Inflammatory macrophage (primary cell): Measurements from ENCODE around the gene USP31.
"Not testable (repeated sequence)": the region's sequence is repeated elsewhere in the genome, so short reads cannot be mapped to it uniquely, and the experiment has no call there.

ENCODE experiments used
- DNase-seq, 2 donors: peaks; one replicate each; pipeline ENCODE4 v3.0.0-alpha.2; 2020 to 2022

The USP31 gene

GRCh38 chr16:23158114-23158513 lies 8.9 kb upstream of the USP31 start:
- no peak for DNase-seq

DNA sequence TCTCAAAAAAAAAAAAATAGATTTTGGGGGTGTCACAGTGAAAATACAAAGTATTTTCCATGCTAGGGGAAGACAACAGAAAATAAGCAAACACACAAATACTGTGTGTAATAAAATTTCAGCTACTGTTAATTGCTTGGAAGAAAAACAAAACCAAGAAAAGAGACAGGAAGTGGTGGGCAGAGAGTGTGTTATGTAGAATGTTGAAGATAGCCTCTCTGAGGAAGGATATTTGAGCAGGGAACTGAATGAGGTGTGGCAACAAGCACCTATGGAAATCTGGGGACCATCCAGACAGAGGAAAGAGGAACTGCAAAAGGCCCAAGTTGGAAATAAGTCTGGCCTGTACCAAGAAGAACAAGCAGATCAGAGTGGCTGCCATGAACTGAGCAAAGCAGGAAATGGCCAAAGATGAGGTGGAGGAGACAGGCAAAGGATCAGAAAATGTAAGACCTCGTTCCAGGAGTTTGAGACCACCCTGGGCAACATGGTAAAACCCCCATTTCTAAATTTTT lies 7.8 kb upstream of the USP31 start:
- no peak for DNase-seq

- no peak for DNase-seq
Measured at GRCh38 chr16:23156110-23156509, 6.9 kb upstream of the USP31 start.

GRCh38 chr16:23155445-23156049 lies 6.3 kb upstream of the USP31 start:
- DNase-seq, result peak; percentile 9 to 16

- DNase-seq, result no peak
Measured at GRCh38 chr16:23152386-23153178, 3.3 kb upstream of the USP31 start.

DNA sequence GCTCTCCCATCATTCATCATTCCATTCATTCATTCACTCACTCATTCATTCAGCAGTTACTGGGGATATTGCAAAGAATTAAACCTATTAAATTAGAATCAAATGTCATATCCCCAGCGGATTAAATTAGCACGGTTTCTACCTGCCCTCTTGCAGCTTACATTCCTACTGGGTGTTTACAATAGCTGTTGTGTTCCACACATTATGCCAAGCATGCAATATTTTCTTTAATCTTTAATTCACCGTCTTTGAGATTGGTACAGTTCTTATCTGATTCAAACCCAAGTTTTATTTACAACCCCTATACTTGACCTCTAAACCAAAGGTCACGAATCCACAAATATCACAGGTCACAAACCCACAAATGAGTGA lies 727 bp upstream of the USP31 start:
- no peak for DNase-seq

- DNase-seq, result peak; percentile 17 to 43
Measured at GRCh38 chr16:23148513-23149266, 562 bp downstream of the USP31 start.

DNA sequence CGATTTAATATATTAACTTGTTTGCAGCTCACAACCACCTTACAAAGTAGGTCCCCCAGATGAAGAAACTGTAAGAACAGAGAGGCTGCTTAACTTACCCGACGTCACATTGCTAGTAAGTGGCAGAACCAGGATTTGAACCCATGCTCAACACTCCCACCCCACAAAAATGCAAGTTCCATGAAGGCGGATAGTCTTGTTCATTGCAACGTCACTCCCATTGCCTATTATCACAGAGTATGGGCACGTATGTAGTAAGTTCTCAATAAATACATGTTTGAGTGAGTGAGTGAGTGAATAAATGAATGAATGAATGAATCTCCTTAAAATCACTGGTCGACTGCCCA lies 1.1 kb downstream of the USP31 start:
- no peak for DNase-seq

DNA sequence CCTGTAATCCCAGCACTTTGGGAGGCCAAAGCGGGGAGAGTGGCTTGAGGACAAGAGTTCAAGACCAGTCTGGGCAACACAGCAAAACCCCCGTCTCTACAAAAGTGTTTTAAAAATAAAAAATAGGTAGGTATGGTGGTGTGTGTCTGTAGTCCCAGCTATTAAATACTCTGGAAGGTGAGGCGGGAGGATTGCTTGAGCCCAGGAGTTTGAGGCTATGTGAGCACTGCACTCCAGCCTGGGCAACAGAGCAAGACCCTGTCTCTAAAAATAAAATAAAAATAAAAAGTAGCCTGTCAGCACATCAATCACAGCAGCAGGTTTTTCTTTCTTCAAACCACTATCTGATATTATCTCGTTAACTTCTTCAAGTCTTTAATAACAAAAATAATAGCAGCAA lies 1.6 kb downstream of the USP31 start:
- no peak for DNase-seq

GRCh38 chr16:23146877-23147601 lies 2.2 kb downstream of the USP31 start:
- DNase-seq, result no peak

DNA sequence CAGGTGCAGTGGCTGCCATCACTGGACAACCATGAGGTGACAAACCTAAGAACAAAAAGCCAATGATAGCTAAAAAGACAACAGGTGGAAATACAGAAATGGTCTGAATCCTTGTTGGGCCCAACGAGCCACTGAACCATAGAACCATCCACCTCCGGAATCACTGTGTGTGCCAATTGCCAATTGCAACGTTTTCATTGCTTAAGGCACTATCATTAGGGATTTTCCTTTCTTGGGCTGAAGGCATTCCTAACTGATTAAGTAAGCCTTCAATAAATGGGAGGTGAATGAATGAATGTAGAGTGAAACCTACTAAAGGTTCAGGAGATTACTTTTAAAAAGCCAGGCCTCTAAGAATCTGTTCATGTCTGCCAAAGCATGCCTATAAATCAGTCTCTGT lies 3.6 kb downstream of the USP31 start:
- no peak for DNase-seq

- DNase-seq, result no peak
Measured at GRCh38 chr16:23145186-23145585, 4.1 kb downstream of the USP31 start.

DNA sequence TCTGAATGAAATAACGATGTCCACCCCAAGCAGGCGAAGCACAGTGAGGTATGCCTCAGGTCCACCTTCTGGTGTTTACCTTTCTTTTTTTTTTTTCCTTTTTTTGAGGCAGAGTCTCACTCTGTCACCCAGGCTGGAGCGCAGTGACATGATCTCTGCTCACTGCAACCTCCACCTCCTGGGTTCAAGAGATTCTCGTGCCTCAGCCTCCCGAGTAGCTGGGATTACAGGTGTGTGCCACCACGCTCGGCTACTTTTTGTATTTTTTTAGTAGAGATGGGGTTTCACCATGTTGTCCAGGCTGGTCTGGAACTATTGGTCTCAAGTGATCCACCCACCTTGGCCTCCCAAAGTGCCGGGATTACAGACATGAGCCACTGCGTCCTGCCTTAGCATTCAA lies 4.9 kb downstream of the USP31 start:
- not testable (repeated sequence) for DNase-seq

GRCh38 chr16:23143391-23143790 lies 5.9 kb downstream of the USP31 start:
- DNase-seq, result no peak

DNA sequence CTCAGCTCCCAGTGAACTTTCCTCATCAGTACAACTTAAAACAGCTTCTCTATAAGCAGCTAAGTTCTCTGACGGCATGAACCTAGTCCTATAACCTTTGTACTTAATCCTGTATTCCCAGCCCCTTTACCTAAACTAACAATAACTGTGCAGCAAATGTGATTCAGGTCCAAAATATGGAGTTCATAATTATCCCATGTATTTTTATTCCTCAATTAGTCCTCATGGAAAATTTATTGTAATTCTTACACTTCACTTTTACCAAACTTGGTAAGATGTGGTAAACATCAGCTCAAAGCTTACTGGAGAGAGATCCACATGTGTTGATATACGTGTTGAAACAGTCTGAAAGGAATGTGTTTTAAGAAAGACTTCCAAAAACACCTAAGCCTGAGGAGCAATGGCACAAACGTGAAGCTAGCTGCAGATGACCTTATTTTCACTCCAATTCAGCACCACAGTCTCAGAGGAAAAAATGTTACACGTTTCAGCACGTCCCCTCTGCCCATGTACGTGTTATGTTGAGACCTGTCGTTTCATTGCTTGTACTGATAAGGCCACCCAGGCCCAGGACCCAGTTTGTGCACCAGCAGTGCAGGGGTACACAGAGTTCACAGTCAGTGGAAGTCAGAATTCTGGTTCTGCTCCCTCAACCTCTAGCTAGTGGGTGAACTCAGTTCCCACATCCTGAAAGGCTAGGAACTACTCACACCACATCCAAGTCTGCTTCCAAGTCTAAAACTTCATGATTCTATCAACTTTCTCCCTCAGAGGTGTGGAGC lies 7.1 kb downstream of the USP31 start:
- DNase-seq, result no peak

DNA sequence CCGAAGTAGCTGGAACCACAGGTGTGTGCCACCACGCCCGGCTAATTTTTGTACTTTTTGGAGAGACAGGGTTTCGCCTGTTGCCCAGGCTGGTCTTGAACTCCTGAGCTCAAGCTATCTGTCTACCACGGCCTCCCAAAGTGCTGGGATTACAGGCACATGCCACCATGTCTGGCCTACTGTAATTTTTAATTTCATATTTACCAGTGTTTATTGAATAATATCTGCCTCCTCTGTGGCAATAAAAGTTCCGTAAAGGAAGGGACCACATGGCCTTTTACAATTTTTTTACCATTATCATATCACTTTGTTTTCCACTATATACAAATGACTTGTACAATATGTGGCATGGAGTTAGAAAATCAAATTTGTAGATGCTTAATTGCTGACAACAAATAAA lies 7.8 kb downstream of the USP31 start:
- DNase-seq, result no peak

DNA sequence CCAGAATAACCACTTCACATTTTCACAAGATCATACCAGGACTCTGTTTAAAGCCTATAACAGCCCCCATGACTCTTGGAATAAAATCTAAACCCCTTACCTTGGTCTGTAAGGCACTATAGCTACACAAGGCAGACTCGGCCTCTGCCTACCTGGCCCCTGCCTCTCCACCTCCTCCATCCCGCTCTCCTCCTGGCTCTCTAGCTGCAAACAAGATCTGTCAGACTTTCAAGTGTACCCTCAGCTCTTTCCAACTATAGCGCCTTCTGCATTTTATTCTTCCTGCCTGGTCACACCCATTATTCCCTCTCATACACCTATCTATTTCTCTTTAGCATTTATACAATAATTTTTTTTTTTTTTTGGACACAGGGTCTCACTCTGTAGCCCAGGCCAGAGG lies 8.2 kb downstream of the USP31 start:
- DNase-seq, result no peak

DNA sequence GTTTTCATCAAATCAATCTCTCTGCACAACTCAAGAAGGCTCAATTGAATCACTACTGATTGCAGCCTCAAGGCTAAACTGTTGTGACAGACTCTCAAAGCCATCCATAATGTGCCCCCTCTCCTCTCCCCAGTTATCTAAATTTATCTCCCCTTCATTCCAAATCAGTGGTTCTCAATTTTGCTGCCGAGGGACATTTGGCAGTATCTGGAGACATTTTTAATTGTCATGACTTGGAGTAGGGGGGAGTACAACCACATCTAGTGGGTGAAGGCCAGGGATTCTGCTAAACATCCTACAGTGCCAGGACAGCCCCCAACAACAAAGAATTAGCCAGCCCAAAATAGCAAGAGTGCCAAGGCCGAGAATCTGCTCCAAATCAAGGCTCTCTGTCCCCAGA lies 9.1 kb downstream of the USP31 start:
- DNase-seq, result no peak

- DNase-seq, result no peak
Measured at GRCh38 chr16:23137818-23138217, 11.4 kb downstream of the USP31 start.

- no peak for DNase-seq
Measured at GRCh38 chr16:23137256-23137655, 12.0 kb downstream of the USP31 start.

DNA sequence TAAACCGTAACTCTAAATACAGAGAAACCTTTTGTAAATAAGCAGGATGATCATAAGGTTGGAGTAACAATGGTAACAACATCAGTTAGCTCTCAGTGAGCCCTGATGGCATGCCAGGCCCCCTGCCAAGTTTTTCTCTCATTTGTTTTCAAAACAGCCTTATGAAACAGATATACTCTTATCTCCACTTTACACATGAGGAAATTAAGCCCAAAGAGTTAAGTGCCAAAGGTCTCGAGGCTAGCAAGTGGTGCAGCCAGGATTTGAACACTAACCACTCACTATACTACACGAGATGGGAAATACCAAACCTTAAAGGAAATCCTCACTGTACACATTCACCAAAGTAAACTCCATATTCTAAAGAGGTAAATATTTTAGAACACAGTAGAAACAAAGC lies 15.0 kb downstream of the USP31 start:
- DNase-seq, result no peak

GRCh38 chr16:23132775-23133463 lies 16.3 kb downstream of the USP31 start:
- DNase-seq, result no peak
